ENCODE measurements around the gene KRT2. TPM values are rescaled to one million over a fixed set of nuclear protein-coding genes. Genes with fewer than 3 reads are reported as not detected.

KRT2 gene
- total and polyA plus RNA-seq, 7 donors = 0.38 TPM; not detected in 6

DNA sequence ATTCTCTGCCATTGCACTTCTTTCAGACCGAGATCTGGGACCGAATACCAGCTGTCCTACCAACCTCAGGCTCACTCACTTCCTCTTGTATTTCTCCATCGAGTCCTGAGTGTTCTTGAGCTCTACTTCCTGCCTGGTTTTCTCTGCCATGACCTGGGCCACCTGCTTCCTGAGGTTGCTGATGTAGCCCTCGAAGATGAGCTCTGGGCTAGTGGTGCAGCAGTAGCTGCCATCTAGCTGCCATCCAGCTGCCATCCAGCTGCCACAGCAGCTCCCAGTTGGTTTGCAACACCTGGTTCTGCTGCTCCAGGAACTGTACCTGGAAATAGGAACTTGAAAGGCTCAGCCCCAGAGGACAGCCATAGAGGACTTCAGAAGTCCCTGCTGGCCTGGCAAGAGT lies 18.6 kb downstream of the KRT2 start:
- intact Hi-C loops (cut with DNase I) = no loop called here
- WGBS, 2 donors = 38 to 65% methylated on average over 4 of the region's 4 CpGs
- Histone ChIP-seq H3K27me3 (no peaks in the 10 kb centered on the region), H3K4me1 (peaks cover 0 to 22% (median 3%) of the 10 kb centered on the region in 4 donors), H3K4me3 (no peak overlapping the region), H3K27ac (no peak overlapping the region), H3K36me3 (no peaks in the 10 kb centered on the region), H3K9me3 (no peaks in the 10 kb centered on the region)
- TF ChIP-seq POLR2A (IDR thresholded peaks at IDR 0.05) (no peak), POLR2AphosphoS5 (IDR thresholded peaks at IDR 0.05) (no peak), EP300 (IDR thresholded peaks at IDR 0.05) (no peak)
- TF ChIP-seq, protein P1, sequence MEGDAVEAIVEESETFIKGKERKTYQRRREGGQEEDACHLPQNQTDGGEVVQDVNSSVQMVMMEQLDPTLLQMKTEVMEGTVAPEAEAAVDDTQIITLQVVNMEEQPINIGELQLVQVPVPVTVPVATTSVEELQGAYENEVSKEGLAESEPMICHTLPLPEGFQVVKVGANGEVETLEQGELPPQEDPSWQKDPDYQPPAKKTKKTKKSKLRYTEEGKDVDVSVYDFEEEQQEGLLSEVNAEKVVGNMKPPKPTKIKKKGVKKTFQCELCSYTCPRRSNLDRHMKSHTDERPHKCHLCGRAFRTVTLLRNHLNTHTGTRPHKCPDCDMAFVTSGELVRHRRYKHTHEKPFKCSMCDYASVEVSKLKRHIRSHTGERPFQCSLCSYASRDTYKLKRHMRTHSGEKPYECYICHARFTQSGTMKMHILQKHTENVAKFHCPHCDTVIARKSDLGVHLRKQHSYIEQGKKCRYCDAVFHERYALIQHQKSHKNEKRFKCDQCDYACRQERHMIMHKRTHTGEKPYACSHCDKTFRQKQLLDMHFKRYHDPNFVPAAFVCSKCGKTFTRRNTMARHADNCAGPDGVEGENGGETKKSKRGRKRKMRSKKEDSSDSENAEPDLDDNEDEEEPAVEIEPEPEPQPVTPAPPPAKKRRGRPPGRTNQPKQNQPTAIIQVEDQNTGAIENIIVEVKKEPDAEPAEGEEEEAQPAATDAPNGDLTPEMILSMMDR (IDR thresholded peaks at IDR 0.05) = no peak
- DNase-seq = no peak

DNA sequence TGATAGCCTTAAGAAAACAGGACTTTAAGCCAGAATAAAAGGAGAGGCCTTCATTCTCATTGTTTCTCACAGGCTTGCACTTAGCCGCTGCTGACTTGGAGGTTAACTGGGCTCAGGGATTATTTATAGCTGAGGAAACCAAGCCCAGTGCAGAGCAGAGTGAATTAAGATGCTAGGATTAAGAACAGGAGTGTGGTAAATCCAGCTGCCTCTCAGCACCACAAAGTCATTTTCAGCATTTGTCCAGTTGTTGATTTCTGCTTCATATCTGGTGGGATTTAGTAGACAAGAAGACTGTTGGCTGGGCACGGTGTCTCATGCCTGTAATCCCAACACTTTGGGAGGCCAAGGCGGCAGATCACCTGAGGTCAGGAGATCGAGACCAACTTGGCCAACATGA lies 19.4 kb downstream of the KRT2 start:
- intact Hi-C loops (cut with DNase I) = no loop called here
- H3K36me3 ChIP-seq = no peaks in the 10 kb centered on the region
- H3K9me3 ChIP-seq = no peaks in the 10 kb centered on the region
- WGBS, 2 donors = 82 to 83% methylated on average over 4 of the region's 4 CpGs
- H3K4me1 ChIP-seq = peaks cover 0 to 22% (median 3%) of the 10 kb centered on the region in 4 donors
- no peak overlapping the region for H3K27ac ChIP-seq
- no peaks in the 10 kb centered on the region for H3K27me3 ChIP-seq
- no peak for TF ChIP-seq EP300 (IDR thresholded peaks at IDR 0.05)
- TF ChIP-seq POLR2A (IDR thresholded peaks at IDR 0.05) = no peak
- TF ChIP-seq POLR2AphosphoS5 (IDR thresholded peaks at IDR 0.05) = no peak
- TF ChIP-seq, protein P1 (IDR thresholded peaks at IDR 0.05) = no peak
- DNase-seq = no peak
- no peak overlapping the region for H3K4me3 ChIP-seq

DNA sequence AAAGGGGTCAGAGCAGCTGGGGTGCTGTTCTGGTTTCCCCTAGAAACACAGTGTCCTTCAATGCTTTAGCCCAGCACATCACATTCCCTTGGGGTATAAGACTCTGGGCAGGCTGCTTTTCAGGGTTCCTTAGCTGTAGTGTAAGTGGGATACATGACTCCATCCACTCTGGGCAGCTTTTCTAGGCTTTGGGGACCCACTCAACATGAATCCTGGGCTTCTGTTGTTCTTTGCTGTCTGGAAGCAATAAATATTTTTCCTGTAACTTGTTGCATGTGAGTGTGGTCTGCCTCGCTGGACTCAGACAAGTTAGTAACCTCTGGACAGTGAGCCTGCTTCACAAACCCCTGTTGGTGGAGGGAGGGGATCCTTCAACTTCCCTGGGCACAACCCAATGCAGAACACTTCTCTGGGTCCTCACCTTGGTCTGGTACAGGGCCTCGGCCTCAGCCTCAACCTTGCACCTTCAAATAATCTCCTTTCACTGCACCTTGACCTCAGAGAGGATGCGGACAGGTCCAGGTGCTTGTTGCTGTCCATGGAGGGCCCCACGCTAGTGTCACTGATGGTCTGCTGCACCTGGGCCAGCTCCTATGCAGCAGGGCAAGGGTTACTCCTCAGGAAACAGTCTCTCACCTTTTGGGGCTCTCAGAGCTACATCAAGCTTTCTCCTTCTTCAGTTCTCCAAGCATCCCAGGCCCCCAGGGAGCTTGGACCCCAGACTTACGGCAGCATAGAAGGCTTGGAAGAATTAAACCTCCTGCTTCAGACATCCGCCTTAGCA lies 20.1 kb downstream of the KRT2 start:
- H3K36me3 ChIP-seq = no peaks in the 10 kb centered on the region
- no peak overlapping the region for H3K27ac ChIP-seq
- no peak overlapping the region for H3K4me3 ChIP-seq
- DNase-seq = no peak
- 79 to 88% methylated on average over 6 of the region's 6 CpGs for WGBS, 2 donors
- intact Hi-C loops (cut with DNase I) = no loop called here
- H3K4me1 ChIP-seq = peaks cover 0 to 22% (median 3%) of the 10 kb centered on the region in 4 donors
- no peaks in the 10 kb centered on the region for H3K27me3 ChIP-seq
- no peaks in the 10 kb centered on the region for H3K9me3 ChIP-seq
- TF ChIP-seq POLR2A (IDR thresholded peaks at IDR 0.05) (no peak), POLR2AphosphoS5 (IDR thresholded peaks at IDR 0.05) (no peak), EP300 (IDR thresholded peaks at IDR 0.05) (no peak)
- TF ChIP-seq, protein P1 (IDR thresholded peaks at IDR 0.05) = no peak

DNA sequence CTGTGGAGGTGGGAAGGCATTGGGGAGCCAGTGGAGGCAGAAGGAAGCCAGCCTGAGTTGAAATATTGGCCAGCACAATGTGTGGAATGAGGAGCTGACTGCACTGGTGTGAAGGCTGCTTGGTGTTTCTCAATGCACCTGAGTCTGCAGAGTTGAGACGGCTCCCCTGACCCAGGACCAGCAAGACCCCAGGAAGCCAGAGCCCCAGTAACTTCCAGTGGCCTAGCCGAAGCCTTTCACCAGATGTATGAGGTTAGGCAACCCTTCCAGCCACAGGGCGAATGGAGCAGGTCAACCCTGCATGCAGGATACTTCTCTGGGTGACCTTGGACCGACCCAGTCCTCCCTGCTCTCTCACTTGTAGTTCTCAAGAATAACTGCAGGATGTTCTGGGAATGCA lies 20.7 kb downstream of the KRT2 start:
- Histone ChIP-seq H3K4me1 (peaks cover 0 to 22% (median 3%) of the 10 kb centered on the region in 4 donors), H3K27me3 (no peaks in the 10 kb centered on the region), H3K36me3 (no peaks in the 10 kb centered on the region), H3K9me3 (no peaks in the 10 kb centered on the region), H3K27ac (no peak overlapping the region), H3K4me3 (no peak overlapping the region)
- DNase-seq = no peak
- WGBS, 2 donors = 64 to 69% methylated on average over 4 of the region's 4 CpGs
- TF ChIP-seq EP300 (IDR thresholded peaks at IDR 0.05) (no peak), POLR2A (IDR thresholded peaks at IDR 0.05) (no peak), POLR2AphosphoS5 (IDR thresholded peaks at IDR 0.05) (no peak)
- TF ChIP-seq, protein P1 (IDR thresholded peaks at IDR 0.05) = no peak
- intact Hi-C loops (cut with DNase I) = no loop called here
